HG03354 (cell line): ENCODE data around the gene CPZ.

ENCODE experiments used
- ATAC-seq: cut with Tn5 transposase; IDR thresholded peaks from one replicate; pipeline ENCODE4 v1.9.1; 2021; ENCODE audit warnings: mild to moderate bottlenecking; ENCODE audit not compliant: unreplicated experiment, poor library complexity, severe bottlenecking

The CPZ gene

DNA sequence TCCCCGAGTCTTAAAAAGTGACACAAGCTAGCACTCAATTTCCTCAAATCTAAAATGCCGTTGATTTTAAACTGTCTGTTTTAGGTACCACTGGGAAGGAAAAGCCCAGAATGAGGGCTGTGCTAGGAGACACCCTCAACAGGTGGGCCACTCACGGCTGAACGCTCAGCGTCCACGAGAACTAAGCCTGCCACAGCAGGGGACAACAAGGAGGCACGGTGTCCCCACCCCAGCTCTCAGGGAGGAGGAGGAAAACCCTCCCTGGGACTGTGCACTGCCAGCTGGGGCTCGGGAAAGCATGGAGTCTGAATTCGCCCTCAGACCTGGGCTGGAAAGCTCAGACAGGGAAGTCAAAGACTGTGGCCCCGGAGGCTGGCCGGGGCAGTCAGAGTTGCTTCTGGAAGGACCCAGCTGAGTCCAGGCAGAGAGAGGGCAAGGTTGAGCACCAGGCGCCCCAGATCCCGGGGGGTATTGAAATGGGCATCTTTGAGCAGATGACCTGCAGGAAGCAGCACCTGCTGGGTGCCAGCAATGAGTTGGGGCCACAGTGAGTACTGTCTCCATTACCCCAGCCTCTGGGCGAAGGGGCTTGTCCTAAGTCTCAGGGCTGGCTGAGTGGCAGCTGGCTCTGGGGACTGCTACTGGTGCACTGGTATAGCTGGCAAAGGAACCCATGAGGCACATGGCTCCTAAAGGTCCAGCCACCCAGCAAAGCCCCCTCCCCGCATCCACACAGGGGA, 769 bp upstream of the CPZ start:
- ATAC-seq, result no peak

DNA sequence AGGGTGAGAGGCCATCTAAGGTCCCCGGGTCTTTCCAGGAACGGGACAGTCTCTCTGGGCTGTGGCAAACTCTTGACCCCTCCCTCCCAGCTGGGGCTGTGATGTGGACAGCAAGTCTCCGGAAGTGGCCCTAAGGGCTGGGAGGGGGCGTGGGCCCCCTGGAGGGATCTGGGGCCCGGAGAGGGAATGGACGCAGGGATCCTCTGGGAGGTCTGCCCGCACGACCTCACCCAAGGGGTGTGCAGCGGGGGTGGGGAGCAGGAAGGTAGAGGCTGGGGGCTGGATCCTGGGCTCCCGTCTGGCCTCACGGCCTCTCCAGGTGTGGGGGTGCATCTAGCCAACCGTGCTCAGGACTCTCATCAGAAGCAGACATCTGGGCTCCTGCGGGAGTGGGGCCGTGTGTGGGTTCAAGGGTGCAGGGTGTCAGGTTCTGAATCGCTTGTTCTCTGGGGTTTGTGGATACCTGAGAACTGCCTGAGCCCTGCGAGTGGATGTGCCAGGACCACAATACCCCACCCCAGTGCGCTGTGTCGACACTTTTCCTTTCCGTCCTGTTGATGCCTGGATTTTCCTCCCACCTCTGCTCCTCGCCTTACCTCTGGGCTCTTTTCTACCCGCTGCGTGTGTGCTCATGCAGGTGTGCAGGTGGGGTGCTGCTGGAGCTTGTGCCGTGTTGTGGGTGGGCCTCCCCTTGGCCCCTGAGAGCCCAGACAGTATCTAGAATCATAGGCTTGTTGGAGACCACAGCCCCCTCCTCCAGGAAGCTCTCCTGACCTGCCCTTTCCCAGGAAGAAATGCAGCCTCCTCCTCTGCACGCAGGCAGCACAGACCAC, 915 bp downstream of the CPZ start:
- no peak for ATAC-seq

- ATAC-seq, result no peak
Measured at GRCh38 chr4:8594097-8595038, 1.8 kb downstream of the CPZ start.

GRCh38 chr4:8595237-8596087, 2.9 kb downstream of the CPZ start:
- no peak for ATAC-seq

DNA sequence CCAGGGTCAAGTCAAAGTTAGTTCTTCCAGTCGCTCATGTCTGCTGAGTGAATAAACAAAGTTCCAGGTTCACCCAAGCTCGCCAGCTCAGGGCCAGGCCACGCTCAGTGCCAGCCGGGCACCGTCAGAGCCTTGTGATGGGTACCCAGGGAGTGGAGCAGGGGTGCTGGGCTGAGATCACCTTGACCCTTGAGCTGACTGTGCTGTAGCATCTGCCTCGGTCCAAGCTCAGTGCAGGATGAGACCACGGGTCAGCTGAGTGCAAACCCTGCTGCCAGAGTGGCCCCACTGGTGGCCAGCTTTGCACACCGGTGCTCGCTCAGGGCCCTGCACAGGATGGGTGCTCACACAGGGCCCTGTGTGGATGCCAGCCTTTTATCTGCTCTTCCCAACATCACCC, 4.3 kb downstream of the CPZ start:
- no peak for ATAC-seq

GRCh38 chr4:8597319-8597718, 4.8 kb downstream of the CPZ start:
- ATAC-seq, result no peak

DNA sequence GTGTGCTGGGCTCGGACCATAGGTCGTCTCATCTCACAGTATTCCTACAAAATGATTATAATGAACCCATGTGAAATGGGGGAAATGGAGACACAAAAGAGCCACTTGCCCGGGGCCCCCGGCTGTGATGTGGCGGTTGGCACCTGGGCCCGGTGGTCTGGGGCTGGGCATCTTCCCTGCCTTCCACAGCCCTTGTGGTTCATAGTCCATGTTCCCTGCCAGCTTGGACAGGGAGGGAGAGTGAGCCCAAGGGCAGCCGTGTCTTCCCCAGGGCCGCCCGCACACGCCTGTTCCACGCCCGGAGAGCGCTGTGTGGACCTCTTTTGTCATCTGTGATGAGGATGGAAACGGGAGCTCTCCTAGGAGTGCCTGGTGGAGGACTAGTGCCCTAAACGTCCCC, 5.2 kb downstream of the CPZ start:
- no peak for ATAC-seq

- no peak for ATAC-seq
Measured at GRCh38 chr4:8598391-8599090, 6.0 kb downstream of the CPZ start.

- no peak for ATAC-seq
Measured at GRCh38 chr4:8599091-8599460, 6.5 kb downstream of the CPZ start.

GRCh38 chr4:8599657-8600056, 7.1 kb downstream of the CPZ start:
- ATAC-seq, result no peak

DNA sequence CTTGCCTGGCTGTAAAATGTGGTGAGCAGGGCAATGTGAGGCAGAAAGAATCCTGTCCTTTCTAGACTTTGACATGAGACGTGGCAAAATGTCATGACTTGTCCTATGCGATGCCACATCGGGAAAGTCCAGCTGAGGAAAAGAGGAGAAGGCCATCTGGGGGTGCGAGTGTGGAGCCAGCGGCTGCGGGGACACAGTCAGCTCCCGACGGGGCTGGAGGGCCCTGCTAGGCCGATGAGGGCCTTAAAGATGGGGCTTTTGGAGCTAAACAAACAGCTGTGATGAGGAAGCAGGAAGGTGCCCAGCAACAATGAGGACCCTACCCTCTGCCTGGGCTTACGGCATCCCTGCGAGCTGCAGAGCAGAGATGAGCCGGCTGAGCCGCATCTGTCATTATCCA, 7.7 kb downstream of the CPZ start:
- ATAC-seq, result no peak

DNA sequence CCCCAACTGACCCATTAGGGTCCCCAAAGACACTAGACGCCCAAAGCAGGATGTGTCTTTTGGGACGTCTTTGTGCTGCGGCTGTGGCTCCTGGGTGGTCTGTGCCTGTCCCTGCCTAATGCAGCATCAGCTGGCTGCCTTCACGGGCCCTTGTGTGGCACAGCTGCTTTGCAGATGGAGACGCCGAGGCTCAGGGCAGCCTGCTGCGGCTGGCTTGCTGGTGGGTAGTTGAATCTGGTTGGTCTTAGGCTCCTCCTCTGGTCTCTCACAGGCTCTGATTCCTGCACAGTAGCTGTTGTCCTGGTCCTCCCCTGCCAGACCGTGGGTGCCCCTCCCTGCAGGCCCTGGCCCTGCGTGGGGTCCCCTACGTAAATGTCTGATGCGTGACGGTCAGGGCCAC, 8.1 kb downstream of the CPZ start:
- ATAC-seq, result no peak

DNA sequence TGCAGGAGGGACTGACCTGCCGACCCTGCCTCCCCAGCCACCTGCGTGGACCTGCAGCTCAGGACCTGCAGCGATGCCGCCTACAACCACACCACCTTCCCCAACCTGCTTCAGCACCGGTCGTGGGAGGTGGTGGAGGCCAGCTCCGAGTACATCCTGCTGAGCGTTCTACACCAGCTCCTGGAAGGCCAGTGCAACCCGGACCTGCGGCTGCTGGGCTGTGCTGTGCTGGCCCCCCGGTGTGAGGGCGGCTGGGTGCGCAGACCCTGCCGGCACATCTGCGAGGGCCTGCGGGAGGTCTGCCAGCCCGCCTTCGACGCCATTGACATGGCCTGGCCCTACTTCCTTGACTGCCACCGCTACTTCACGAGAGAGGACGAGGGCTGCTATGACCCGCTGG, 8.5 kb downstream of the CPZ start:
- no peak for ATAC-seq

- ATAC-seq, result no peak
Measured at GRCh38 chr4:8601556-8601955, 9.0 kb downstream of the CPZ start.

- no peak for ATAC-seq
Measured at GRCh38 chr4:8602686-8603430, 10.3 kb downstream of the CPZ start.

- no peak for ATAC-seq
Measured at GRCh38 chr4:8603931-8604330, 11.4 kb downstream of the CPZ start.

GRCh38 chr4:8605289-8605688, 12.7 kb downstream of the CPZ start:
- no peak for ATAC-seq

- ATAC-seq, result no peak
Measured at GRCh38 chr4:8606476-8606875, 13.9 kb downstream of the CPZ start.
